Stimulated activated CD4-positive, alpha-beta T cell treated with anti-CD3 and anti-CD28 coated beads, Interleukin-12 subunit alpha, Interleukin-12 subunit beta, amount 100 ng/mL, for 48 hours (primary cell): ENCODE data around the gene ATP1A2.

Experiments
- DNase-seq, 3 donors: peaks; one replicate each; pipeline ENCODE4 v3.0.0-alpha.2; 2020; ENCODE audit warnings: low read depth in 2 of 3, low spot score in 1 of 3

The ATP1A2 gene

DNA sequence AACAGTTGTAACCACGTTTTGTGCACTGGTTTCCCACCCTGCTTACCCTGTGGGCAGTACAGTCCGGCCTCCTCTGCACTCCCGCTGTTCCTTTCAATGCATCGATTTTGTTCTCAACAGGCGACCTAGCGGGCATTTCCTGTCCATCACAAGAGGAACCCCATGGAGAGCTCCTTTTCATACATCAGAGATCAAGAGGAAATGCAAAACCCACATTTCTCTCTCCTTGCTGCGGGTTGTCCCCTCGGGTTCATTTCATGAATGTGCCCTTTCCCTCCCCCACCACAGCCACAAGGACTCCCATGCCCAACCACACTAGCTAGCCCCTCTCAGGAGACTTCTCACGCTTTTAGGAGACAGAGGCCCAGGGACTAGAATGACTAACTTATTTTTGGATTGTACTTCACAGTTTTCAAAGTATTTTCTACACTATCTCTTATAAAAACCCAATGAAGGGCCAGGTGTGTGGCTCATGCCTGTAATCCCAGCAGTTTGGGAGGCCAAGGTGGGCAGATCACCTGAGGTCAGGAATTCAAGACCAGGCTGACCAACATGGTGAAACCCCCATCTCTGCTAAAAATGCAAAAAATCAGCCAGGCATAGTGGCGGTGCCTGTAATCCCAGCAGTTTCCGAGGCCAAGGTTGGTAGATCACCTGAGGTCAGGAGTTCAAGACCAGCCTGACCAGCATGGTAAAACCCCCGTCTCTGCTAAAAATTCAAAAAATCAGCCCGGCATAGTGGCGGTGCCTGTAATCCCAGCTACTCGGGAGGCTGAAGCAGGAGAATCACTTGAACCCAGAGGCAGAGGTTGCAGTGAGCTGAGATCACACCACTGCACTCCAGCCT is 54.2 kb downstream of the ATP1A2 start:
- peak in 2 of 3 donors; percentile 9 to 33 for DNase-seq

DNA sequence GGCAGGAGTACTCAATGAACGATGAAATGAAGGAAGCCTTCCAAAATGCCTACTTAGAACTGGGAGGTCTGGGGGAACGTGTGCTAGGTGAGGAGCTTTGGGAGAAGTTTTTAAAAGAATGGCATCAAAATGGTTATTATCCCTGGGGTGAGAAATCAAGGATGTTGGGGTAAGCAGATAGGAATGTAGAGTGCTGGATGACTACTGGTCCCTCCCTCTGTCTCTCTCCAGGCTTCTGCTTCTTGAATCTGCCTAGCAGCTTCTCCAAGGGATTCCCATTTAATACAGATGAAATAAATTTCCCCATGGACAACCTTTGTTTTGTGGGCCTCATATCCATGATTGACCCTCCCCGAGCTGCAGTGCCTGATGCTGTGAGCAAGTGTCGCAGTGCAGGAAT is 55.8 kb downstream of the ATP1A2 start:
- no peak for DNase-seq

DNA sequence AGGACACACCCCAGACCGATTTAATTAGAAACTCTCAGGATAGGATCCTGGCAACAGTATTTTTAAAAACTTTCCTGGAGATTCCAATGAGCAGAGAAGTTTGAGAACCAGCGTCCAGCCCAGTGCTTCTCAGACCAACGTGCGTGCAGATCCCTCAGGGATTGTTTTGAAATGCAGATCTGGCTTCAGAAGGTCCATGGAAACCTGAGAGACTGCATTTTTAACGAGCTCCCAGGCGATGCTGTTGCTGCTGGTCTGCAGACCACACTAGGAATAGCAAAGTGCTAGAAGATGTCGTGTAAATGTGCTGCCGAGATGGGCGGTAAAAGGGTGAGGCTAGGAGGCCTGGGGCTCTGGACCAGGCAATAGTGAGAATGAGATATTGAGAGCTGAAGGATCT is 56.4 kb downstream of the ATP1A2 start:
- DNase-seq = no peak

DNA sequence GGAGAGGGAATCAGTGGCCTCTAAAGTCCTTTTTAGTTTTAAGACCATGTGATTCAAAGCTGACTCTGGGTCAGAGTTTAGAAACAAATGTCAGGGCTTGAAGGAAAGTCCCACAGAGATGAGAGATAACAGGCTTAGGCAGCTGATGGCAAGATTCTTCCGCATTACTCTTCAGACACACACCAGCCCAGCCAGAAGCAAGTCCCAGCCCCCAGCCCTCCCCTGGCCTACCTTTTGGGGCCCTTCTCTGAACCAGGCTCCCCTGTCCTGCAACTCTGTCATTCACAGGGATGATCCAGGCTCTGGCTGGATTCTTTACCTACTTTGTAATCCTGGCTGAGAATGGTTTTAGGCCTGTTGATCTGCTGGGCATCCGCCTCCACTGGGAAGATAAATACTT is 61.7 kb downstream of the ATP1A2 start:
- DNase-seq = no peak

DNA sequence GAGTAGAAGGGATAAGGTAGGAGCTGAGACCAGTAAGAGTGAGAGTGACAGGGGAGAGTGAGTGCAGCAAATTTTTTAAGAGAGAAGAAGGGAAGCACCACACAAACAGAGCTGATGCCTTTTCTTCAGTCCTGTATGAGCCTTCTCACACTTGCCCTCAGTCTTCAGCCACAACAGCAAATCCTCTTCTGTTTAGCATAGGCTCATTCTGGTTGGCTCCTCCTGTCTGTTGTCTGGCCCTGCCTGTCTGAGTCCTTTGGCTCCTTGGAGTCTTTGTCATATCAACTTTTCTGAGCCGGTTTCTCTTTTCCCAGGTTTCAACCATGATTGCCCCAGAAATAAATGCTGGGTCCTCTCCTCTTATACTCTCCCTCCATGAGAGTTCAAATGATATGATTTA is 62.1 kb downstream of the ATP1A2 start:
- DNase-seq = no peak

DNA sequence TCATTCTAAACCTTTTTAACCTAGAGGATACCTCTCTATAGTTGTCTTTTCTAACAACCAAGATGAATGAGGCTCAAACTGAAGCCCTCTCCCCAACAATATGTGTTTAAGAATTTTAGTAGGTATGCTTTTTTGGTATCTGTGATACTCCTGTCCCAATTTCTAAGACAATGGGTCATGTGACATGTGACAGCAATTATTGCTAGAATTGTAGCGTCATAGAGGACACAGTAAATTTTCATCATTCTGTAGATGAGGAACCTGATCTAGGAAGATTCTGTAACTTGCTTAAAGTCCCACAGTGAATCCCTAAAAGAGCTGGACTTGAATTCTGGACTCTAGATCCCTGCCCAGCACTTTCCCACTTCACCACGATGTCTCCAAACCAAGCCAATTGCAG is 63.2 kb downstream of the ATP1A2 start:
- DNase-seq = no peak

DNA sequence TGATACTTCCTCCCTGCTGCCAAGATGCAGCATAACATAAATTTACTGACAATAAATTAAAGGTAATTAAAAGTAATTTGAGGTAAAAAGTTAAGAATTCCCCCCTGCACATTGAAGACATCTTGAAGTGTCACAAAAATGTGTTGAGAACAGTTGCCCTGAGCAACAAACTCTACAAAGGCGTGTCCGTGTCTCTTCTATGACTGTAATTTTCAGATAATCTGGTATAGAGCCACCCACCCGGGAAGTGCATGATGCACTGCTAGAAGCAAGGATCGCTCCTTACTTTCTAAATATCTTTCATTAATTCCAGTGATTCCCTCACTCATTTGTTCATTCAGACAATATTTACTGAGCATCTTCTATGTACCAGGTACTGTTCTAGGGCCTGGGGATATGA is 63.8 kb downstream of the ATP1A2 start:
- no peak for DNase-seq

DNA sequence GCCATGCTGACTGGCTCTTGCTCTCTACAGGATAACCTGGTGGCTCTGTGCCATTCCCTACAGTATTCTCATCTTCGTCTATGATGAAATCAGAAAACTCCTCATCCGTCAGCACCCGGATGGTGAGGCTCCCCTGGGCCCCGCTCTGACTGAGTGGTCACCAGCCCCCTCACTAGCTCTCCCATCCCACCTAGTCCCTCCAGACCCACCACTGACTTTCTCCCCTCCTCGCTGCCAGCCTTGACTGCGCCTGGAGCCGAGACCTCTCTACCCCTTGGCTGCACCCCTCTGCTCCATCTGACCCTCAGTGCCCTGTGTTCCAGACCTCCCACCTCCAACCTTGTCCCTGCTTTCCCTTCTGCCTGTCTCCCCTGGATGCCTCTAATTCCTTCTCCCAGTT is 70.7 kb downstream of the ATP1A2 start:
- no peak for DNase-seq

DNA sequence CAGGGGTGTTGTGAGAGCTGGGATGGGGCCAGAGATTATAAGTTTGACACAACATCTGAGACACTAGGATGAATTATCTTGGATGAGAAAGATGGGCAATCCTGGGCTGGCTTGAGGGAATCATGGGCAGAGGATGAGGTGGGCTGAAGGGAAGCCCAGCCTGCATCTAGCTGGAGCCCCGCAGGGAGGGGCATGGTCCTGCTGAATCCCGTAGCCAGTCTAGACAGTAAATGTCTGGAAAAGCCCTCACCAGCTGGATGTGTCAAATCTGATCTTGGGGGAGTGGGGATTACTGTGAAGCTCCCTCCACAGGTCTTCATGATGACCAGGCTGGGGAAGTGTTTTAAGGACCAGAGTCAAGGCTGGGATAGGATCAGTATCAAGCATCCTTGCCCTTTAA is 71.2 kb downstream of the ATP1A2 start:
- DNase-seq = no peak

DNA sequence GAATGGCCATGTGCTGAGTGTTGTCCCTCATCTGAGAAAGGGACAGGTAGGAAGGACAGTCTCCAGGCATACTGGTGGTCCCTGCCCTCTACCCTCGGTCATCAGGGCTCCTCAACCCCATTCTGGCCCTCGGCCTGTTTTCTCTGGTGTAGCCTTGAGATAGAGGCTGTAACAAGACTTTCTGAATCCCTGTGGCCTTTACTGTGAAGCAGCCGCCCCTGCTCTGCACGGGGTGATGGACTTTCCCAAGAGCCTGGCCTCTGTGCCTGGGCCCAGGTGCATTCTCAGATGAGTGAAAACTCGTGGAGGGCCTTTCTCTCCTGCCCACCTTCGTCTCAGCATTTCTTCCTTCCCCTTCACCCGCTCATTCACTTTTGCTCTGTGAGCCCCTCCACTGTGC is 71.8 kb downstream of the ATP1A2 start:
- no peak for DNase-seq

DNA sequence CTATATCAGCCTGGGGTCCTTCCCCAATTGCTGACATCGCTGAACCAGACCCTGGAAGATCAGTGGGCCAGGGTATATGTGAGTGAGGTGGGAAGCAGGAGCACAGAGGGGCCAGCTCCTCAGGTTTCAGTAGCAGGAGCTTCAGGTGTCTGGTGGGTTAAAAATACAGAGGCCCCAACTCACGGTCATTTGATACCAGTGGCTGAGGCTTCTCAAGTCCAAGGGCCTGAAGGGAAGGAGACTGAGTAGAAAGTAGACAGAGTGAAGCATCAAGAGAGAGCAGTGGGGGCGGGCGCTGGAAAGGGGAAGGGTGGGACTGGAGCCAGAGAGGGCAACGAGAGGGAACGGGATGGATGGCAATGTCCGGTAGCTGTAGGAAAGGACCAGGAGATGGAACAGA is 72.8 kb downstream of the ATP1A2 start:
- no peak for DNase-seq

DNA sequence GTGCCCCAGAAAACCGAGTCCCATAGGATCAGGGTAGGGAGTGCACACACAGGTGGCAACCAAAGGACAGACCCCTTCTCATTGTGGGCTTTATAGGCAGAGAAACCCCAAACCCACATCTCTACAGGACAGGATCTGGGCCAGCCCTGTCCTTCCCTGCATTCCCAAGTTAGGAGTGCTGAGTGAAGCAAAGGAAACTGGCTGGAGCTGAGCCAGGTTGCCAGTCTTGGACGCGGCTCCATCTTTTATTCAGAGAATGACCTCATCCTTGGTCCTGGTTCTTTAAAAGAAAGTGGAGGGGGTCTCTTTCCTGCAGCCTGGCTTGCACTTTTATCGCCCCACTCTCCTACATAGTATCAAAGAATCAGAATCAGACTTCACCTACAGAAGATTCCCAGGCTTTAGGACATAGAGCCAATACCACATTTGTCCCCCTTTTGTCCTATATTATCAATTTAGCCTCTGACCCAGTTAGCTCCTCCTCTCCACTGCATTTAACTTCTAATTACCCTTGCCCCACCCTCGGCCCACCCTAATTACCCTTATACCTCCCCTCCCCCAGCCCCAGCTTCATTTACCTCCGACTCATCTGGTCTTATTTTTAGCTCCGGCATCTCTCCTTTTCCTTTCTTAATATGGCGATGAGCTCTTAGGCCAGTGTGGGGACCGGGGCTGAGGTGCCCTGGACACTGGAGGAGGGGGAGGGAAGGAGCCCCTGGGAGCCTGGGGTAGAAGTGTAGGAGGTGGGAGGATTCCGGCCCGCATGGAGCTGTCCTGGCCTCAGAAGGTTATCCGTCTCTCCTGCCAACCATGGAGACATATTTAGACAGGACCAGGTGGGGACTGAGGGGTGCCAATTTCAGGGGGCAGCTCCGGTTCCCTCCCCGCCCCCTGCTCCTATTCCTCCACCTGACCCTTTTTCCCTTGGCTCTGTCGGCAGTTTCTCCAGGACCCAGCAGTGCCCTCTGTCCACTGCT is 74.4 kb downstream of the ATP1A2 start, which contains the start of gene CASQ1:
Gene CASQ1 (plus strand): TSS at position 927 of the 977 bp plus-strand sequence. CDS start 177 bp downstream, outside the sequence.
- no peak for DNase-seq

DNA sequence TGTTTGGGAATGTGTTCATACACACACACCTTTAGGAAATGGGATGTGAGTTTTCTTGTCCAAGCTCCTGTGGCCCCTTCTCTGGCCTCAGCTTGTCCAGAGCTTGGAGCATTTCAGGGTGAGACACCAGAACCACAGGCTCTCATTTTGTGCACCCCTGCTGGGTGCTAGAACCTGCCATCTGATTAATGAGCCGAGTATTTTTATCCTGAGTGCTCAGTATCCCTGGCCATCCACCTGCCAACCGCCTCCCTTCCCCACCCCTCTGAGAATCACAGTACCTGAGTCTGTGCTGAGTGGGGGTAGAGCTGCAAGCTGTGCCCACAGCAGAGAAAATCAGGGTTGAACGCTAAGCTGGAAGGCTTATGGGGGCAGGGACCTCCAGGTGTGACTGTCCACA is 76.2 kb downstream of the ATP1A2 start:
- DNase-seq = no peak

DNA sequence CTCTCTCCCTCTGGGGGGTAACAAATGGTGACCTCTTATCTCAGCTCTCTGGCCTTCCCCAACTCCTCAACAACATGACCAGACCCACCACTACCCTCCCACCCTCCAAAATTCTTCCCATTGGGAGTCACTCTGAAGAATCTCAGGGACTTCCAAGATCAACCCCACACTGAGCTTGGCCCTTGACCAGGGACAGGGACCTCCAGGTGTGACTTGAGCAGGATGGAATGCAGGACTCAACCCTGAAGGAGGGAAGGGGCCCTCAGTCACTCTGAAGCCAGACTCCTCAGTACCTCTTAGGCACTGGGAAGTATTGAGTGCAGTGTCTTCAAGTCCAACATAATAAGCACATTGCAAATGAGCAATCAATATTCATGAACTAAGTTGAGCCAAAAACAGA is 76.7 kb downstream of the ATP1A2 start:
- DNase-seq = no peak
